Suppressor macrophage treated with lipopolysaccharide for 4 hours (primary cell): ENCODE results near the gene C1QTNF8.
"Not testable (repeated sequence)": the region's sequence is repeated elsewhere in the genome, so short reads cannot be mapped to it uniquely, and the experiment has no call there.

Source experiments
- DNase-seq: peaks from one replicate; pipeline ENCODE4 v3.0.0-alpha.2; 2020

Gene C1QTNF8

DNA sequence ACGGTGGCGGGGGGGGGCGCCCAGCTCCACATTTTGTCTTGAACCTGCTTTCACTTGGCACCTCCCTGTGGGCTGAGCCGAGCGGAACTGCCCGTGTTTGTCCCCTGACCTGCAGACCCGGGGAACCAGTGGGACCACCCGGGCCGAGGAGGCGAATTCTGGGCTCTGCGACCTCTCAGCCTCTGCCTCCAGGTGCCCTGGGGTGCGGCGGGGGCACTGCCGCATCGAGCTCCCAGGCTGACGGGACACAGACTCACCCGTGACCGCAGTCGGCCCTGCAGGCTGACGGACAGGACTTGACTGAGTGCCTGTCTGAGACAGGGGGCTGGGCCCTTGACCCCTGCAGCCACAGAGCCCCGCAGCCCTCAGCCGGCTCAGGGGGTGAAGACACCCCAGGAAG is 11.1 kb upstream of the C1QTNF8 start:
- no peak for DNase-seq

DNA sequence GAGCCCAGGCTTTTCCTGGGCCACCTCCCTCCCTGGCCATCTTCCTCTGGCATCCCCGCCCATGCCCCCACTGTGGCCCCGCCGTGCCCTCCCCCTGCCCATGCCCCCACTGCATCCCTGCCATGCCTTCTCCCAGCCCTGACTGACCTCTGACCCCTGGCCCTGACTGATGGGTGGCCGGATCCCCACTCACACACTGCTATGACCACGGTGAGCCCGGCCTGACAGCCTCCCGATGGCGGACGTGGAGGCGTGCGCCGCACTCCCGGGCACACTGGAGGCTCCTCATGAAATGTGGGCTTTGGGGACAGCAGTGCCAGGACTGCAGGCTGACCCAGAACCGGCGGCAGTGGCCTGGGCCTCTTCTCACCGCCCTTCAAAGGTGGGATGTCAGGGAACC is 10.6 kb upstream of the C1QTNF8 start:
- DNase-seq = no peak

DNA sequence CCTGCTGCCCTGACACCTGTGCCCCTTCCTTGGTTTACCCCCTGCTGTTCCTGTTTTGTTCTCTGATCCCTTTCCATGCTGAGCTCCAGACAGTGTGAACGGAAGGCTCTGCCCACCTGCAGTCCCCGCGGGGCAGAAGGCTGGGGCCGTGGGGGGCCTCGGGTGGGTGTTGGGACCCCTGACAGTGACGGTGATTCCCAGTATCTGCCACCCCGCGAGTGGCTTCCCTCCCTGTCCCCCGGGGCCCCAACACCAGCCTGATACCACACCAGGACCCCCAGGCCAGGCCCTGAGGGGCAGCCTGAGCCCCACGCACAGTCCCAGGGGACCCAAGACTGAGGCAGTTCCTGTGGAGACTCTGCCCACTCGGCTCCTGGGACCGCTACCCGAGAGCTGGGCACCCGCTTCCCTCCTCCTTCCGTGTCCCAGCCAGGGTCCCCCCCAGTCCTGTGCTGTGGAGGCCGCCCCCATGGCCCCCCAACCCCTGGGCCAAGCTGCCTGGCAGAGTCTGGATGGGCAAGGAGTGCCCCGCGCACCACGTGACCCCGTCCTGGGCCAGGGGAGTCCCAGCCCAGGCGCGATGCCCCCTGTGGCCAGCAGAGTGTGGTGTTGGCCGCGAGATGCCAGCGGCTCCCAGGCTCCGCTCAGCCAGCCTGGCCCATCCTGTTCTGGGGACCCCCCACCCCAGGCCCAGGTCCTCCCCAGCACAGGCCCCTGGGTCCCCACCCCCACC is 10.0 kb upstream of the C1QTNF8 start:
- DNase-seq = peak; percentile 56

DNA sequence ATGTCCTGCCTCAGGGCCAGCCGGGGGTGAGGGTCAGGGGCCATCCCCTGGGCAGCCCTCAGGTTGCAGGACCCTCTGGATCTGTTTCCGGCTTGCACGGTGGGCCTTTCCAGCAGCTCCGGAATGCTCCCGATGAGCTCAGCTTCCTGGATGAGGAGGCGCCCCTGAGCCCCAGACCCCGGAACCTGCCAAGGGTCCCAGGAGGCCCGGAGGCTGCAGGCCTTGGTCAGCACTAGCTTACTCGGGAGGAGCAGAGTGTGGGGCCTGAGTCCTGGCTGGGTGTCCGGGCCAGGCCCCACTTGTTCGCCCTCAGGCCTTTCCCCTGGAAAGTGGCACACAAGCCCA is 7.6 kb upstream of the C1QTNF8 start:
- no peak for DNase-seq

DNA sequence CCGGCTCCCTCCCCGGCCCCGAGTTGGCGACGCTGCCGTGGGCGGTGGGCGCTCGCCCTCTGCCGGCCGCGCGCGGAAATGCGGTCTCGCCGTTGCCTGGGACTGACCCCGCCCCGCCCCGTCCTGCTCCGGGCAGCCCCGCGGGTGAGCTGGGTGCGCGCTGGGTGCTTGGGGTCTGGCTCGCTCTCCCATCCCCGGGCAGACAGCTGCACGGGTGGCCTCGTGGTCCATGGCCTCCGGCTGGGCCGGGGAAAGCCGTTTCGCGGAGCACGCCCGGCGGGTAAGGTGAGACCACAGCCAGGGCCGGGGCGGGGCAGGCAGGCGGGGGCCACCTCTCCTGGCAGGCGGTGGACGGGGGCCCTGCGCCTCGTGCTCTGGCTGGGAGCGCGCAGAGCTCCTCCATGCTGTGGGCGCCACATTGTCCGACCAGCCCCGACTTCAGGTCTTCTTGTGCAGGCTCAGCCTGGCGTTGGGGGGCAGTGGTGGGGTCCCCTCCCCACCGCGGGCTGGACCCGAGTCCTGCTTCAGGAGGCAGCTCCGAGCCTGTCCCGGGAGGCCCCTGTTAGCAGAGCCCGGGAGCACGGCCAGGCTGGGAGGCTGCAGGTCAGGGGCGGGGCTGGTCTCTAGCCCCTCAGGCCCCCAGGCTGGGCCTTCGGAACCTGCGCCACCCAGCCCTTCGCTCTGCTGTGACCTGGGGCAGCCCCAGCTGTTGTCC is 7.0 kb upstream of the C1QTNF8 start:
- peak; percentile 69 for DNase-seq

DNA sequence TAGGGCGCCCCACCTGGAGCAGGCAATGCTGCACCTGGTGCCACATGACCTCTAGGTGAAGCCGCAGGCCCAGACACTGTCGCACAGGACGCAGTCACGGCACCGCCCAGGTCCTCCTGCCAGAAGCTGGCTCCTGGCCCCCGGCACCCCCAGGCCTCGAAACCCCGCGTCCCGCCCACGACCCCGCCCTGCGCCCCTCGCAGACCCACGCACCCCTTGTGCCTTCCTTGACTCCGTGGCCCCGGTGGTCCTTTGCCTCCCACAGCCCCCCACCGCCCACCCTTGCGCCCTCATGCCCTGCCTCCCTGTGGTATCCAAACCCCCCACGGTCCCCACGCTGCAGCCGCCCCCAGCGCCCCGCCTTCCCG is 6.3 kb upstream of the C1QTNF8 start:
- DNase-seq = no peak

DNA sequence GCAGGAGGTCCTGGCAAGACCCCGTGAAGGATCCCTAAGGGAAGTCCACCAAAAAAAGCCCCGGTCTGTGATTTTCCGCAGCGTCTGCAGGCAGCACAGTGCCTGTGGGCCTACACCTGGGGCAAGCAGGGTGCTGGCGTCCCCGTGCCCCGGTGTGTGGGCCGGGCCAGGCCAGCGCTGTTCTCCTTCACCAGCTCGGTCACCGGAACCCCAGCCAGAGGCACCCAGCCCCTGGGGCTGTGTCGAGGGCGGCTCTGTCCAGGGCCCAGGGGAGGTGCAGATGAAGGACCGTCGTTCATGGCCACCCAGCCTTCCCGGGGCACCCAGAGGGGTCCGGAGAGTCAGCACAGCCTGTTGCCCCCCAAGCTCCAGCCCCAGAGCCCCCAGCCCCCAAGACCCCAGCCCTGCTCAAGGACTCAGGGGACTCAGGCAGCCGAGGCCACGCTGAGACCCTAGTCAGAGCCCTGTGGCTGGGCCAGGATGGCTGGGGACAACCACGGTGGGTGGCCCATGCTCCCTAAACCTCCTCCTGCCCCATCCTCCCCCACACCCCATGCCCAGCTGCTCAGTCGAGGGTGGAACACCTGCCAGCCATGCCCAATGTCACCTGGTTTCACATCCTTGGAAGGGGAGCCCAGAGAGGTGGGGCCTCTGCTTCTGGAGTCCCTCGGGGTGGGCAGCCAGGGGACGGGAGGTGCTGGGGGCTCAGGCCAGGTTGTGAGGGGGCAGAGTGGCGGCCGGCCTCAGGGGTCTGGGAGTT is 5.7 kb upstream of the C1QTNF8 start:
- no peak for DNase-seq

DNA sequence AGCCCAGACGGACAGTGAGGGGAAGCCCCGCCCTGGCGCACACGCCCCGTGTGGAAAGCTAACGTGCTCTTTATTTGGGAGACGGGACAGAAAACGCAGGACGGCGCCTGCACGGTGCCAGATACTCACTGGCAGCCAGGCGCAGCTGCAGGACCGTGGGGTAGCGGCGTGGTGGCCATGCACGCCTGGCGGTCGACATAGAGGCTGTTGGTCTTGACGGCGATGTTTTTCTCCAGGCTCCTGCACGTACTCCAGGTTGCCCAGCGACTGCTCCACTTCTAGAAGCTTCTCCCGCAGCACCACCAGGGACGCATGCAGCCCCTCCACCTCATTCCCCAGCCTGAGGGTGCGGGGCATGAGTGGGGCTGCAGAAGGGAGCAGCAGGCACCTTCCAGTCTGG is 5.1 kb upstream of the C1QTNF8 start:
- no peak for DNase-seq

DNA sequence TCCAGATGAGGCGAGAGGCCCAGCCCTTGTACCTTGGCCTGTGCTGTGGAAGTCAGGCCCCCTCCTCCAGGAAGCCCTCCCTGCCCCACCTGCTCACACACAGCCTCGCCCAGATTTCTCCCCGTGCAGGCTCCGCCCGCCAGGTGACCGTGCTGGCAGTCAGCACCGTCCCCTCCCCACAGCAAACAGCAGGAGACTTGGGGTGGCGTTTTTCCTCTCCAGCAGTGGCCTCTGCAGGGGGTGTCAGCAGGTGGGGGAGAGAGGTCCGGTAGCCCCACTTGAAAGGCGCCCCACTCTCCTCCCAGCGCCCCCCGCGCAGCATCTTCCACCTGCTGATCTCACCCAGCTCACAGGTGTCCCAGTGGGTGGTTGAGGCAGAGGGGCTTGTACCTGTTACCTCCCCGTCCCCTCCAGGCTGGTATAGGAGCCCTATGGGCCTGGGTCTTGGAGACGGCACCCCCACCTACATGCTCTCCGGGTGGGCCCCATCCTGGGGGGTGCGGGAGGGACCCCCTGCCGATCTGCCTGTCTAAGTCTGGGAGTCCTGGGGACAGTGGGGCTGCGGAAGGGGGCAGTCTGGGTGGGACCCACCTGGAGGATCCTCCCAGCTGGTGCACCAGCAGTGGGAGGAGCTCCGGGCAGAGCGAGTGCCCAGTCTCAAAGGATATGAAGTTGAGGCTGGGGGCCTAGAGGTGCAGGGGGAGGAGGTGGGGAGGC is 4.2 kb upstream of the C1QTNF8 start:
- no peak for DNase-seq

DNA sequence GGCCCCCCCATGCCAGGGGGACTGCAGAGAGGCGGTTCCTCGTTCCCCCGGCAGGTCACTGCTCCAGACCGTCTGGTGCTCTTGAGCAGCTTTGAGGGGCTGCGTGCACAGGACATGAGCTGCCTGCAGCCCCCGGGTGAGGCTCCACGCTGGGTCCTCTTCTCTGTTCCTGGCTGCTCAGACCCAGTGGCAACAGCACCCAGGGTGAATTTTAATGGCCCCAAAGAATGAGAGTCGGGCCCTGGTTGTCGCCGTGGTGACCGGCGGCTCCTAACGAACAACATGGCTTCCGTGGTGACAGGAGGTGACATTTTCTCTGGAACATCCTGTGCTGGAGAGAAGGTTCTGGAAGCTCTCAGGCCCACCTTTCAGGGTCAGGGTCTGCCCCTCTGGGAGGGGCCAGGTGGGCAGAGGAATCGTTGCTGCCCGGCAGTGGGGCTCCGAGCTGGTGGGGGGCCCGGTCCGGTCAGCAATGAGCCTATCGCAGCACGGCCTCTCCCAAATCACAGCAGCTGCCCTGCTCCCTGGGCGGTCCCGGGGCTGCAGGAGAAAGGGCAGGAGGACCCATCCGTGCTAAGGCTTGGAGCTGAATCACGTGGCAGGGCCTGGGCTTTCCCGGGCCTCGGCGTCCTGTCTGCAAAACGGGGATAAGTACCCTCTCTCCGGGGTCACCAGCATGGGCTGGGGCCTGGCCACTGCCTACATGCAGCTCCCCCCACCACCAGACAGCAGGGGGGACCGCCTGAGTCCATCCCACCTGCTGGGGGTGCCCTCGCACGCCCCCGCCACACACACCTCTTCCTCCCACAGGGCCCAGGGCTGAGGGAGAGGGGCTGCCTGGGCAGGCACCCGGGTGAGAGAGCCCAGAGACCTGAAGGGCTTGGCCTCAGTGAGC is 3.4 kb upstream of the C1QTNF8 start:
- DNase-seq = no peak

DNA sequence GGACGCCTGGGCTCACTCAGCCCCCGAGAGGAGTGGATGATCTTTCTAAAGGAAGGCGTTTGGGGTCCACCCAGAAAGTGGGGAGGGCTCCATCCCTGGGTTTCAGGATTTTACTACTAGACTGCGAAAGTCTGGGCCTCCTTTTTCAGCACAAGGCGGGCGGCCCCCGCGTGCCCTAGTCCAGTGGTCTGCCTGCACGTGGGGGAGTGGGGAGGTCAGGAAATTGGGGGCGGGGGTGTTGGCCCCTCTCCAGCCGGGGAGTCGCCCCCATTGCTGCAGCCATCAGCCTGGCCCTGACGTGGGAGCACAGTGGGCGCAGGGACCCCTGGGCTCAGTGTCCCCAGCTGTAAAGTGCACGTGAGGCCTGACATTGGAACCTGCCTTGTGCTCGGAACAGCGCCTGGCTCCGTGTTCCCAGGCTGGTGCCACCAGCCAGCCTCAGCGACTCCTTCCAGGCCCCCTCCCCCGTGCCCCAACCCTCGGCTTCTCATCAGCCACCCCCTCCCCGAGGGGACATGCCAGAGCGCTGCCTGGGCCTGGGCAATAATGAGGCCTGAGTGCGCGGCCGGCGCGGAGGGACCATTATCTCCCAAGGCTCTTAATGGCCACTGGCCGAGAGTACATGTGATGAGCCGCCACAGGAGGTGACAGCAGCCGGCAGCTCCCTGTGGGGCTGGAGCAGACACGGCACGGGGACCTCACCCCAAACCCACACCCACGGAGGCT is 2.4 kb upstream of the C1QTNF8 start:
- DNase-seq = no peak

DNA sequence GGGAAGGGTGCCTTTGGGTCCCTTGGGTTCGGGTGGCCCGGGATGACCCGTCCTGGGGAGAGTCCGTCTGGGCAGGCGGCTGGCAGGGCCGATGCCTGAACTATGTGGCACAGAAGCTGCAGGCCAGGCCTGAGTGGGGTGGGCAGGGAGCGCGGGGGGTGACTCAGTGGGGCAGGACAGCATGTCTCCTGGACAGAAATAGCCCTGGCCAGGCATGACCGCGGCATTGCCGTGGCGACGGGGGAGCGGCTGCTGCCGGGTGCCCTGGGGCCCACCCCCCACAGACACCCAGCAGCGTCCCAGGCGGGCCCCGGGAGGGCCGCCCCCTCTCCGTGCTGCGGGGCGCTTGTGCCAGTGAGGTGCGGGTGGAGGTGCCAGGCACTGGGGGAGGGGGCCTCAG is 1.8 kb upstream of the C1QTNF8 start:
- no peak for DNase-seq

DNA sequence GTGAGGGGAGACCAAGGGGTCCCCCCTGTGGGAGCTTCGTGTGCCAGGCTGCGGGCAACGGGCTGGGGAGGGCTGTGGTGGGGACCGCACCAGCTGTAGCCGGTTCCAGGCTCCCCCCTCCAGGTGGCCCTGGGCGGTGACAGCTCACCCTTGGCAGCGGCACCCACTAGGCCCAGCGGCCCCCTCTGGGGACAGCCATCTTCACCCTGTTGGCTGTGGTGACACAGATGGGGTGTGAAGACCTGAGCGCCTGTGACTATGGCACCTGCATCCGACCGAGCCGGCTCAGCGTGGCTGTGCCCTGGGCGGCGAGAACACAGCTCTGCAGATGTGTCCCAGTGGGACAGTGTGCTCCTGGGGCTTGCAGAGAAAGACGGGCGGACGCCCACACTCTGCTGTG is 1.1 kb upstream of the C1QTNF8 start:
- DNase-seq = no peak

DNA sequence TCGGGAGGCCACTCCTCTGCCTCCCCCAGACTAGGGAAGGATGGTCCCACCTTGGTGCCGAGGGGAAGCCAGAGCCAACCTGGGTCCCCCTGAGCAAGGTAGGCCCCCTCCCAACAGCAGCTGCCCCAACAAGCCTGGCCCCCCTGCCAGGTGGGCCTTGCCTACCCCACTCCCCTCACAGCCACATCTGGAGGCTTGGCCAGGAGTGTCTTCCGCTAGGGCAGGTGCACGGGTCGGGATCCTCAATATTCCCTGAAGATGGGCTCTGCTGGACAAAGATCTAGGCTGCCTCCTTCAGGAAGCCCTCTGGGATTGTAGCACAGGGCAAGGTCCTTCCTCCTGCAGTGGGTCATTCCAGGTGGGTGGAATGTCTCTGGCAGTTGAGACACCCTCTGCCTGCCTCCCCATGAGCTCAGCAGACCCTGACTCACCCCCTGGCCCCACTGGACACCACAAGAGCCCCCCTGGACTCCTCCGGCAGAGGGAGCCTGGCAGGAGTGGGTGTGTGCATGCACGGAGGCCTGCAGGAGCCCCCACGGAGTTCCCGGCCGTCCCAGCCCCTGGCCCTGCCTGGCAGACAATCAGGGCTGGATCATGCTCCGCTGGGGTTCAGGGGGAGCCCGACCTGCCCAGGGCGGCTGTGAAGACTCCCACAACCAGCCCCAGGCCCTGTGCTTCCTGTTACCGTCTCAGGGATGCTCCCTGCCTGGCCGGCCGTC is 435 bp downstream of the C1QTNF8 start:
- DNase-seq = no peak

DNA sequence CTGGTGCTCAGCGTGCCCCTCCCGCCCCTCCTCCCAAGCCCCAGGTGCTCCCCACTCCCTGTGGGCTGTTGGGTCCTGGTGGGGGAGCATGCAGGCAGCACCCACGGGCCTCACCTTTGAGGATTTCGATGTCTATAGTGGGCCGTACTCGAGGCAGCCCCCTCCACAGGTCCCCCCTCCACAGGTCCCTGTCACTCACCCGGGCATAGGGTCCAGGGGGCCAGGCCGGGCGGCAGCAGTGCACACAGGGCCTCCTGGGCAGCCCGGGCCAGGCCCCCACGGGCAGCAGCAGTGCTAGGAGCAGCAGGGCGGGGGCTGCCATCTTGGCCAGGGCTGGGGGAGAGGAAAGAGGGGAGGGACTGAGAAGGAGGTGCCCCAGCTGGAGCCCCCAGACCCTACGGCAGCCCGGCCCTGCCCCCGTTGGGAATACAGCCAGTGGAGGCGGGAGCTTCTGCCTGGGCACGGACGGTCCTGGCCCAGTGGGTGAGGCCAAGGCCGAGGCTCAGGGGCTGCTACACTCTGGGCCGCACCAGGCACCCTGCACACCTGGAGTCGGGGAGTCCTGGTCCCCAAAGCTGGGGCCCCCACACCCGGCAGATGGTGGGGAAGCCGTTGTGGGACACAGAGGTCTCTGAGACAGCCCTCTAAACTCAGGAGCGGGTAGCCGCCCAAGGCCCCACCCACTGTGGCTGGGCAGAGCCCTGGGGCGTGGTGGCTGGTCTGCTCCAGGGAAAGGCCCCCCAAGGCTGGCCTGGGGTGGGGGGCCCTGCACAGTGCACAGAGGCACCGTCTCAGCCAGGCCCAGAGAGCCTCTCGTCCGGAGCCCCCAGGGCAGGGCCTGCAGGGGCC is 1.2 kb downstream of the C1QTNF8 start:
- no peak for DNase-seq

DNA sequence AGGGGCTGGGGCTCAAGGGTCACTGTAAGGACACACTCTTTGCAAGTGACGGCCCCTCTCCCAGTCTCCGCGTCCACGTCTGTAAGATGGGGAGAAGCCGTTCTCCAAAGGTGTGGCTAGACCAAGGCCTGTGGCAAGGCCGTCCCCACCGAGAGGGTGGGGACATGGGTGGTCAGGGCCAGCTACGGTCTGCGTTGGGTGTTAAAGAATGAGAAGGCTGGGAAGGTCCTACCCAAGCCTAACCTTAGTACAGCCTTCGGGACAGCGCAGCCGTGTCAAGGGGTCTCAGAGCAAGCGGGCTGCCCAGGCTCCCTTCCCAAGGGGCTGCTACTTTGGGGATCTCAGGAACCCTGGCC is 1.9 kb downstream of the C1QTNF8 start:
- no peak for DNase-seq

DNA sequence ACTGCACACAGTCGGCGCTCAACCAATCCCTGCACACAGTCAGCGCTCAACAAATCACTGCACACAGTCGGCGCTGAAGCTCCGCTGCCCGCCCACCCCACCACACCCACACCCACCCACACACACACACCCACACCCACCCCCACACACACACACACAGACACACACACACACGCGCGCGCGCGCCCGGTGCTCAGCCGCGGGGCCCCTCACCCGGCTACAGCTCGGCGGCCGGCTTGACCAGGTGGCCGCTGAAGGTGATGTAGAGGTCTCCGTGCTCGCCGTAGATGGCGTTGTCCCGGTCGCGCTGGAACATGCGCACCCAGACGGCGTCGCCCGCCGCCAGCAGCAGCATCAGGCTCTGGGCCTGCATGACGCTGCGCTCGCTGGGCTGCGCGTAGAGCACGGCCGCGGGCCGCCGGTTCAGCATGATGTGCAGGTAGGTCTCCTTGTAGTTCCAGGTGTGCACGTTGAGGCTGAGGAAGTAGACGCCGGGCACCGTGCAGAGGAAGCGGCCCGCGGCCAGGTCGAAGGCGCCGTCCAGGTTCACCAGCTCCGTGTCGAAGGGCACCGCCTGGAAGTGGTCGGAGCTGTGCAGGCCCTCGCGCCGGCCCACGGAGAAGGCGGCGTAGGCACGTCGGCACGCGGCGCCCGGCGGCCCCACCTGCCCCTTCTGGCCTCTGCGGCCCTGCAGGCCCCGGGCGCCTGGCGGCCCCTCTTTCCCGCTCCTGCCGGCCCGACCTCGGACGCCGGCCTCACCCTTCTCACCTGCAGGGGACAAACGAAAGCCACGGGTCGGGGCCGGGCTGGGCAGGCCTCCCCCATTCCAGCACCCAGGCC is 2.5 kb downstream of the C1QTNF8 start:
- no peak for DNase-seq

DNA sequence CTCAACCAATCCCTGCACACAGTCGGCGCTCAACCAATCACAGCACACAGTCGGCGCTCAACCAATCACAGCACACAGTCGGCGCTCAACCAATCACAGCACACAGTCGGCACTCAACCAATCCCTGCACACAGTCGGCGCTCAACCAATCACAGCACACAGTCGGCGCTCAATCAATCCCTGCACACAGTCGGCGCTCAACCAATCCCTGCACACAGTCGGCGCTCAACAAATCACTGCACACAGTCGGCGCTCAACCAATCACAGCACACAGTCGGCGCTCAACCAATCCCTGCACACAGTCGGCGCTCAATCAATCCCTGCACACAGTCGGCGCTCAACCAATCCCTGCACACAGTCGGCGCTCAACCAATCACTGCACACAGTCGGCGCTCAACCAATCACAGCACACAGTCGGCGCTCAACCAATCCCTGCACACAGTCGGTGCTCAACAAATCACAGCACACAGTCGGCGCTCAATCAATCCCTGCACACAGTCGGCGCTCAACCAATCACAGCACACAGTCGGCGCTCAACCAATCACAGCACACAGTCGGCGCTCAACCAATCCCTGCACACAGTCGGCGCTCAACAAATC is 3.3 kb downstream of the C1QTNF8 start:
- DNase-seq = not testable (repeated sequence)
